Measurements from ENCODE around the gene GDF7.

The GDF7 gene
- 0 to 0.36 (median 0.04) reads per million in 4 experiments for total RNA-seq

DNA sequence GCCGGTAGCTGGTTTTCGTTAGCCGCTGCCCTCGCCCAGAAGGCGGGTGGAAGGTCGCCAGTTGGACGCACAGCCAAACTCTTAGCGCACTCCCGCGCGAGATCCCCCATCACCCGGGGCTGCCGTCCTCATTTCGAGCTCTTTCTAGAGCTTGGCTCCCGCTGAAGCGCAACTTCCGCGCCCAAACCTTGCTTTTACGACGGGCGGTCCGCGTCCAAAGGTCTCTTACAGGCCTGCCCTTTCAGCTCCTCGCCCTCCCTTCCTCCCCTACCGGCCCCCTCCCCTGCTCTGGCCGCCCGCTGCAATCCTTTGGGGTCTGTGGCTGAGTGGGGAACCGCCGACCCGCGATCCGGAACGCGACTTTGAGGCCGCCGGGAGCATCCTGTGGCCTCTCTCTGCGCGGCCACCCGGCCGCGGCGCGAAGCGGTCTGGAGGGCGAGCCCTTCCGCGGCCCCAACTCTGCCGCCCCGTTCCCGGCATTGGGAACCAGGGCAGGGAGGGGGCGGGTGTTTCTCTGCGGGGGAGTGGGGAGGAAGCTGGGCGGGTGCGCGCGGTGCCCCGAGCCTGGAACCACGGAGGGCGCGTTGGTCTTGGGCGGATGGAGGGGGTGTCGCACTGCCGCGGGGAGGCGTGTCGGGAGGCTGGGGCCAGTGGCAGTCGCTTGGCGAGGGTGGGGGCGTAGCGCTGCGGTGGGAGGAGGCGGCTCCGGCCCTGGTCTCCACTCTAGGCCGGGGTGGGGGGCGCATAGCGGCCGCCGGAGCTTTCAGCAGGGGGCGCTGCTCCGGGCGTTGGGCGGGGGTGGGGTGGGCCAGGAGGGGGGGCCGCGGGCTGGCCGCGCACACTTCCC is at the start of gene GDF7:
TSS of gene GDF7 (plus strand) at position 841 of the 847 bp plus-strand sequence. CDS start 96 bp downstream, outside the sequence.
- DNase-seq: no peak

DNA sequence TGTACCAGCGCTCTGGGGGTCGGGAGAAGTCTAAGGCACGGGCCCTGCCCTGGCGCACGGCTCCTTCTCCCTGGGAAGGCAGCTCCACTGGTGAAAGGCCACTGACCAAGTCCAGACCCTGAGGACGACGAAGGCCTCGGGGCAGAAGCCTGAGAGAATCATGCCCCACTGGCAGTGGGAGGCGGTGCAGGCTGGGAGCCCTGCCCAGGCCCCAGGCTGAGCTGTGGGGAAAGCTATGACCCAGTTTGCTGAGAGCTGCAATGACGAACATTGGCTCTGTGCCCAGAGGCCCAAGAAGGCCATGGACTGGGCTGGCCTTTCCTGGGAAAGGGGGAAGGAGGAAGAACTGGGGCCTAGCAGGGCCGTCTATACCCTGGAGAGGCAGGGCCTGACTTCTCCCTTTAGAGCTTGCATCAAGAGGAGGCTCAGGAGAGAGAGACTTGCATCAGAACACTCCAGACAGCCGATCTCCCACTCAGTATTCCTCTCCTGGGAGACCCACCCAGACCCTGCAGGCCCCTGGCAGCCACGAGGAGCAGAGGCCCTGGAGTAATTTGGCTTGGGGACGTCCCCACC is 49.0 kb upstream of the GDF7 start:
- DNase-seq: no peak

DNA sequence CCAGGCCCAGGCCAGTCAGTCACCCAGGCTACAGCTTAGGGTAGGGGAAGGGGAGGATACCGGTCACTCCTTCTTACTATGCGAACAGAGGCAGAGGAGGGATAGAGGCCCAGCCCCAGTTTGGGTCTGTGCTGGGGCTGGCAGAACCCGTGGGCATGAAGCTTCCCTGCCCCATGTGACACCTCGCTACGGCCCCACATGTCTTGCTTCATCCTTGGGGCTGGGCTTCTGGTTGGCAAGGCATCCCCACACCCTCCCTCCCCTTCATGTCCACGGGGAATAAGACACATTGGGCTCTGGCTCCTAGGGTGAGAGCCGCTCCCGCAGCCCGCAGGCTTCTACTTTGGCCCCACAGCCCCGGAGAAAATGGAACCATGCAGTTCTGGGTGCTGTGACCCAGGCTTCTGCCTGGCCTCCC is 48.5 kb upstream of the GDF7 start:
- DNase-seq: no peak

DNA sequence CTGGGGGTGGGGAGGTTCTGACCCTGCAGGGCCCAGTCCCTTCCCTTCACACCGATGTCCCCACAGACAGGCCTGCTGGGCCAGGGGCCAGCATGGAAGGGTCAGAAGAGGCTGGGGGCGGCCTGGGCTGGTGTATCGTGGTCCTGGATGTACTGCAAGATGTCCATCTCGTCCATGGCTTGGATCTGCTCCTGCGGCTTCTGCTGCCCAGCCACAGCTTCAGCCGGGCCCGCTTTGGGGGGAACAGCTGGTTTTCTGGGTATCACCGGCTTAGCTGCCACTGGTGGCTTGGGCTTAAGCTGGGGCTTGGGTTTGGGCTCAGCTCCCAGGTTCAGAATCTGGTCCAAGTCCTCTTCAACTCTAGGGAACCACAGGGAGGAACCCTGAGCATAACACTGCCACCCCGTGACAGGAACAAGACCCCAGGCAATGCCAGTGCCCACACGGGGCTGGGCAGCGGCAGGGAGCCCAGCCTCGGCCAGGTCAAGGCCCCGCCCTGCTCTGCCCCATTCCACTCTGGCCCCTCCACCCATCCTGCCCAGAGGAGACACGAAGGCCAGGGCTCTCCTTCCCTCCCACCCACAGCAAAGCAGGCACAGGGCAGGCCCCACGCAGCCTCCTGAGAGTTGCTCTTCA is 47.9 kb upstream of the GDF7 start:
- no peak for DNase-seq

DNA sequence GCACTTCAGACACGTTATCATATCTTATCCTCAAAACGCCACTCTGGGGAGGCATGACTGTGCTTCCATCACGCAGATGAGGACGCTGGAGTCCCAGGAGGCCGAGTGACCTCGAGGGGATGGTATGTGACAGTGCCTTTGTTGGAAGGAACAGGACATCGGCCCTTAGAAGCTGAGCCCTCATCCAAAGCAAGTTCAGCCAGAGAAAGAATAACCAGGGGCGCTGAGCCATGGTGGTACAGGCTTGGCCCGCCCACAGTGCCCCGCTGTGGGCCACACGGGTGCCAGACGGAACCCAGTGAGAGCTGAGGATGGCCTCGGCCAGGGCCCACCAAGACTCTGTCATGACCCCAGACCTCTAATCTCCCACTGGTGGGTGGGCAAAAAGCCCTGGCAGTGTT is 47.3 kb upstream of the GDF7 start:
- no peak for DNase-seq

DNA sequence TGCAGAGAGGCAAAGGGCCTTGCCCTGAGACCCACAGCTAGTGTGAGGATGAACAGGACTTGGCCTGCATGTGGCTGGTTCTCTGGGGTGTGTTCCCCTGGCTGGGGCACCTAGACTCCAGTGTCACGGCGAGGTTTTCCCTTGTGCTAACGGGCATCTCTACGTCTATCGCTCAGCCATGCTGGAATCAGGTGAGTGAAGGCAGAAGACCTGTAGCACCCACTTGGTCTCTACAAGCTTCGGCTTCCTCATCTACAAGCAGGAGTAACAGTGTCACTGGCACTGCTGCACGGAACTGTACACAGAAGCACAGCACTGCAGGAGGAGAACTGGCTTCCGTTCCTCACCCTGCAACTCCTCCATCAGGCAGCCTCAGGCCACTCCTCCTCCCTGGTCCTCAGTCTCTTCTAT is 46.7 kb upstream of the GDF7 start:
- DNase-seq: no peak

DNA sequence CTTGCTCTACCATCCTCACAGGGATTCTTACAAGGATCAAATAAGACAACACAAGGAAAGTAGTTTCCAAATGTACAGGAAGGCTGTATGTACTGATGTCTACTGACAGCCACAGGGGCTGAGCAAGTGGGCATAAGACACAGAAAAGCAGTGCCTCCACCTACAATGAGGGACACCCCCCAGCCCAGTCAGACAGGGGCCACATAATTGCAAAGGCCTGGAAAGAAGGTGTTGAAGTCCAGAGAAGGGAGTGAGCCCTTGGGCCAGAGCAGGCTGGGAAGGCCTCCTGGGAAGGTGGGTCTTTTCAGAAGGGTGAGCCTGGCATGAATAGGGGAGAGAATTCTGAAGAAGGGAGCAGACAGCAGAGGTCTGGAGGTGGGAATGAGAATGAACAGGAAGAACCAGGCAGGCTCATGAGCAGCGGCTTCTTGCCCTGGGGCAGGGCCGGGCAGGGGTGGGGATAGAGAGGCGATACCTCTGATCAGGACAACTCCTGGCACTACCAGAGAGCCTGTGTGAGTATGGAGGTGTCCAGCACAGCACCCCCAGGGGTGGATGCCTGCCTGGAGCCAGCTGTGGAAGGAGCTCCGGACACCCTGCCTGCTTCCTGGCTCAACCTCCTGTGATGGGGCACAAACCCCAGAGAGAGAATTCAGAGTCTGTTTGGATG is 46.1 kb upstream of the GDF7 start:
- no peak for DNase-seq

DNA sequence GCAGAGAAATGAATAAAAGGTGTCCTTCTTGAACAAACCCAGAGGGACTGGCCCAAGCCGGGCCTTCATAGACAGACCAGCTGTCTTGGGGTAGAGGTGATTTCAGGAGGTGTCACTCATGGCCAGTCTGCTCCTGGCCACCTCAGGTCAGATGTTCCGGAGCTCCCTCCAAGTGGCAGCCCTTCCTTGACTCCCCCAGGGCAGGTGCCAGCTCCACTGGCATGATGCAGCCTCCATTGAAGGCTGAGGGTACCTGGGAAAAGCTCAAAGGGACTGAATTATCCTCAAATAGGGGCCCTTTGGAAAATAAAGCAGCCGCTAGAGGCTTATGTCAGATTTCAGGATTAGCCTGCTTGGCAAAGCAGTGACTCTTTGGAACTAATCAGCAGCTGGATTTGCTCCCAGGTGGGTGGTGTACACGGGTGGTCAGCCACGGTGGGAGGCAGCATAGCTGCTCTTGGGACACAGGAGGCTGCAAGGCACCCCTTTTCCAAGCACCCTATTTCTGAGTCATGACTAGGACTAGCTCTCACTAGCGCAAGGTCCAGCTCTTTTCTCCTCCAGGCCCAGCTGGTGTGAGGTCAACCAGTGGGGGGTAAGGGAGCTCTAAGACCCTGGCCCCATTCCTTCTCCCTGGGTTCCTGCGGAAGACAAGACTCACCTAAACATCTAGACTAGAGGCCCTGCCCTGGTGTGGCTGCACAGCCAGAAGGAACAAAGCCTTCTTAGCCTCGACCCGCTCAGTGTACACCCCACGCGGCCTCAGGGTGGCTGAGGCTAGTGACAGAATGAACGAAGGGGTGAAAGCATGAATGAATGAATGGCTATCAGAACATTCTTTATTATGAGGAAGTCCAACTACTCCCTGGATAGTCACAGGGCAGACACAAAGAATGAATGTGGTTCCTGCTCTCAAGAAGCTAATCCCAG is 45.3 kb upstream of the GDF7 start:
- DNase-seq: no peak

DNA sequence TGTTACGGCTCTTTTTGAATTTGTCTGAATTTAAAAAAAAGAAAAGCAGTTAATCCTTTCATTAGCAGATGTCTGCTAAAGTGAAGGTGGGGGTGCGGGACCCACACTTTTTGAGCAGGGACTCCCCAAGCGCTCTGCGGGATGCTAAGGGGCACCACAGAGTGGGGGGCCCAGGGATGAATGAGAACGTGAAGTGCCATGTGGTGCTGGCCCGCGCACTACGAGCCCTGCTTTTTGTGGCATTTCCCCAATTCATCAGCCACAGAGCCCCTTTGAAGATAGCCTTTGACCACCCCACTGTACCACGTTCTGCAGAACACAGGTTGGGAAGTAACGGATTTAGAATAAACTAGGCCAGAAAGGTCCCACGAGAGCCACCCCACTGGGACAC is 44.7 kb upstream of the GDF7 start:
- DNase-seq: no peak

DNA sequence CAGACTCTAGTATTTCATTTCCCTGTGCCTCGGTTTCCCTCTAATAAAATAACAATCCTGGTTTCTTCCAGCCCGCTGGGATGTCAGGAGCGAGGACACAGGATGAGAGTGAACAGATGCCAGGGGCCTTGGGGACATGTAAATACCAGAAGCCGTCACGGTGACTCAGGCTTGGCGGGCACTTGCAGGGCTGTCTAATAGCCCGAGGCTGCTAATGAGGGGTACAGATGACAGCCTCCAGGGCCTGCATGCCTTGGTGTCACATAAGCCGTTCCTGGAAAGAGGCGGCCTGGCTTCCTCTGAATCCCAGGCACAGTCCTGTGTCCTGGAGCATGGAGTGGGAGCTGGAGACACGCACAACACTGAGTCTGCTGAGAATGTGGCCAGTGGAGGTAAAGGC is 44.2 kb upstream of the GDF7 start:
- DNase-seq: no peak

DNA sequence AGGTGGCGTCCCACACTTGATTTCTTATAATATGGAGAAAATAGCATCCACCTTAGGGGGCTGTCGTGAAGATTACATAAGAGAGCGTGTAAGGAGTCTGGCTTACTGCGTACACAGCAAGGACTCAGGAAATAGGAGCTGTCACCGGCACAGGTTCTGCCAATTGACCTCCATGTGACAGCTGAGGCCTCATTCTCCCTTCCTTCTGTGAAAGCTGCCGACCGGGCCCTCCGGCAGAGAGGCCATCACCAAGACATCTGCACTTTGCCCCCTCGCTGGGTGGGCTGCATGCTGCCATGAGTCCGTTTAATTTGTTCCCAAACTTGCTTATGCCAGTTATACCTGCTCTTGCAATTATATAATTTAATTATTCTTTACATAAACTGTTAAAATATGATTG is 43.7 kb upstream of the GDF7 start:
- no peak for DNase-seq

DNA sequence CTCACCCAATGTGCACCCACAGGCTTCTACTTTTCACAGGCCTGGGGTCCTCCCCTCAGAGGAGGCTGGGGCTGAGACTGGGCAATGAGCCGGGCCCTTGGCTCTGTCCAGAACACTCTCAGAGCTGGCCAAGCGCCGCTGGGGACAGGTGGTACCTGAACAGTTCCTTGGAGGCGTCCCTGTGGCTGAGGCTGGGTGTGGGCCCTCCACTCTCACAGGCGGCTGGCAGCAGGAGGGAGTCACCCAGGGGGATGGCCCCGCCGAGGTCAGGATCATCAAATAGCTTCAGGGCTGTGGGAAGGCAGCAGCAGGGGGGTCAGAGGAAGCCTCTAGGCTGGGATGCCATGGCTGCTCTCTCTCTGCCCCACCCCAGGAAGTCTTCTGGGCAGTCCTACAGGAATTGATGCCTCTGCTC is 43.2 kb upstream of the GDF7 start:
- DNase-seq: no peak

DNA sequence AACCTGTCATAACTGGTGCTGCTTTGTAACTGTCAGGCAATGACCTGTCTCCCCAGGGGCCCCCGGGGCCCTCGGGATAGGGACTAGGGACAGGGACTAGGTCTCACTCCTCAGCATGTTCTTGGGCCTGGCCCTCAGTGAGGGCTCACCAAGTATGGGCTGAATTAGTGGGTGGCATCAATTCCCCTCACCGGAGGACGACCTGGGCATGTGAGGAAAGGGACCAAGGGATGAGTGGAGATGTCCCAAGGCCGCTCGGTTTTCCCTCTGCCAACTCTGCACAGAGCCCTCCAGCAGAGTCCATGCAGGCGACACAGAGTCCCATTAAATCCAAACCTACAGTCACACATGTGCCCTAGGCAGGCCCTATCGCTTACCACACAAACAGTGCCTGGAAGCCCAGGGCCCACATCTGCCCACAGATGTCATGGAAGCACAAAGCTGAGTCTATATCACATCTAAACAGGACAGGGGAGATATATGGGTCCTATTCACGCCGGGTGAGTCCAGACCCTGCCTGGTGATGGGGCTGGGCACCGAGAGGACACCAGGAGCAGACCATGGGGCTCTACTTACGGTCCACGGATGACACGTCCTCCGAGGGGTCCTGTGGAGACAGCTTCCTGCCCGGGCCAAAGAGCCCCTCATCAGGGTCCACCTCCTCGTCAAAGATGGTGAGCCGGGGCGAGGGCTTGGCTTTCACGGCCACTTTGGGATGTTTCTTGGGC is 42.6 kb upstream of the GDF7 start:
- no peak for DNase-seq

DNA sequence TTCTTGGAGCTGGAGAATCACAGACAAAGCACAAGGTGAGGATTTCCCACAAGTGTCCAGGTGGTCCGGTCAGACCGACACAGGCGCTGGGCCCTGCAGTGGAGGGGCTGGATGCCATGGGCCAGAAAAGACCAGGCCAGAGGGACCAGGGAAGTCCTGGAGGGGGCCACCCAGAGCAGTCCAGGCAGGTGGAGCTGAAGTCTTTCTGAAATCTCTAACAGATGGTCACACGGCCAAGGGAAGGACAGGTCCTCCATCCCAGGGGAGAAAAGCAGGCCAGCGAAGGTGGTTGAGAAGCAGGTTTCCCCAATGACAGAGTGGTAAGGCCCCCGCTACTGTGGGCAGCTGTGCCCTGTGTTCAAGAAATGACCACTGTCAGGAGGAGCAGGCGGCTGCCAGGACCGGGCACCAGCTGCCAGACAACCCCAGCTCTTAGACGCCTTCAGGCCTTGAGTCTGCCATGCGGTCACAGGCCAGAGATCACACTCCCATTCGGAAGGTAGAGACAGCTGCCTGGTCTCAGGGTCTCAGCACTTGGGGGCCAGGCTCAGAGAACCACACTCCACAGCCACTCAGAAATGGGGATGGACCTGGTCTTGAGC is 42.0 kb upstream of the GDF7 start:
- DNase-seq: no peak

DNA sequence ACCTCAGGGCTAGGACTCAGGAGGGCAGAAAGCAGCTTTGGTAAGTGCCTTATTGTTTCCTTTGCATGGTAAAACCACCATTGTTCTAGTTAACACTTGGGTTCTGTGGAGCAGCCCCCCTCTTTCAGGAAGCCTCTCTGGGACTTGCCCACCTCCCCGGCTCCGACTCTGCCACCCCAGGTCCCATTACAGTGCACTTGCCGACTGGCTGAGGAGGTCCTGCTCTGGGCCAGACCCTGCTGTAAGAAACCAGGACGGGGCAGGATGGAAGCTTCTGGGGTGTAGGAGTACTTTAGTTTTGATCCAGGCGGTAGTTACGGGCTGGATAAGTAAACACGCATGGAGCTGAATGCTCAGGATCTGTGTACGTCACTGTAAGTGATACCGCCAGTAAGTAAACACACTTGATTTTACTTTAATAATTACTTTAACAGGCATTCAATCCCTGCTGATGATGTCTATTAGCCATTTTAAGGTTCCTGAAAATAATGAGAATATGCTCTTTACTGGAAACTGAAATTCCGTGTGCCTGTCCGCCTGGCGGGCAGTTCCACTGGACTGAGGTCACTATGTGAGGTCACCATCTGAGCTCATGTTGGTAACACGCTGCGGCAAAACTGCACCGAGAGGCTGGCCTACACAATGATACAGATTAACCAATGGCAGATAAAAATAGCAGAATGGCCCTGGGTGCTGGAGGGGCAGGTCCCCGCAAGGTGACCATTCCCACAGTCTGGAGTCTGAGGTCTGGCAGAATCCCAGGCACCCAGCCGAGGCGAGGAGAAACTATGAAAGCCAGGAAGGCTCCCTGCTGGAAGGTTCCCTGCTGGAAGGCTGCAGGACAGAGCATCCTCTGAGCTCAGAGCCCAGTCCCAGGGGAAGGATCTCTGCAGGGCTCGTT is 41.2 kb upstream of the GDF7 start:
- no peak for DNase-seq

DNA sequence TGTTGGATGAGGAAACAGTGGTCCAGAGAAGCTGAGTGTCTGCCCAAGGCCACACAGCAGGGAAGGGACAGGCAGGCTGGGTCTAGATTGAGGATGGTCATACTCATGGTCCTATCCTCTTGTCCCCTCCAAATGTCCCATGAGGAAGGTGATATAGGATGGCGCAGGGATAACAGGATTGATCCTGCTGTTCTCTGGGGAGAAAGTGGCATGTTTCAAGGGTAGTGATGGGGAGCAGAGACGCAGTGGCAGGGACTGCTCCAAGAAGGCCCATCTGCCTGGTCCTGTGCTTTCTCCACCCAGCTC is 40.6 kb upstream of the GDF7 start:
- DNase-seq: no peak

DNA sequence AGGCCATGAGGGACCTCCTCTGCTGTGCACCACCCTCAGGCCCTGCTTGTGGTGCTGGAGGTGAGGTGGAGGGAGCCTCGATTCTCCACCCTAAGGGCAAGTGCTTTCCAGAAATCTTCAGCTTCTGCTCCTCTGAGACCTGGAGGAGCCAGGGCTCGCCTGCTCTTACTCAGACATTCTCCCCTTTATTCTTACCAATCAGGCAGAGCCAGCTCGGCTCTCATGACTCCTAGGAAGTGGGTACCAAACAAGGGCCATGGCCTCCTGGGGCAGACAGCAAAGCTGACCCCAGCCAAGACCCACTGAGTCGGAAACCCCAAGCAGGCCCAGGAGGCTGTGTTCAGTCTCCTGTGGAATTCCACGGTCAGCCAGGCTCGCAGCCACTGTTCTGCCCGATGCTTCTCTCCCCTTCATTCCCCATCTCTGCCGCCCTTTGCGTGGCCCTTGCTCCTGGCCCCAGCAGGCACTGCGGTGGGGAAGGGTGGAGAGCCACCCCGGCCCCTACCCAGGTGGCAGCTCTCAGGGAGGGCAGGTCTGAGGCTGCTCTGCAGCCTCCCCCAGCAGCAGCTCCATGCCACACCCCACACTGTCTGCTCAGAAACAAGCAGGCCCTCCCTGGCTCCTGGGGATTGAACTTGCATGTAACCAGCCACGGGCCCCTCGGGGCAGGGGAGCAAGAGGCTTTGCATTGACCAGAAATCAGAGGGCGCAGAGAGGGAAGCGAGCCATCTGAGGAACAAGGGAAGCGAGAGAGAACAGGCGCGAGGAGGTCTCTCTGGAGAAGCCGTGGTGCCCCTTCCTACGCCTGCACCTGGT is 40.0 kb upstream of the GDF7 start:
- DNase-seq: no peak

DNA sequence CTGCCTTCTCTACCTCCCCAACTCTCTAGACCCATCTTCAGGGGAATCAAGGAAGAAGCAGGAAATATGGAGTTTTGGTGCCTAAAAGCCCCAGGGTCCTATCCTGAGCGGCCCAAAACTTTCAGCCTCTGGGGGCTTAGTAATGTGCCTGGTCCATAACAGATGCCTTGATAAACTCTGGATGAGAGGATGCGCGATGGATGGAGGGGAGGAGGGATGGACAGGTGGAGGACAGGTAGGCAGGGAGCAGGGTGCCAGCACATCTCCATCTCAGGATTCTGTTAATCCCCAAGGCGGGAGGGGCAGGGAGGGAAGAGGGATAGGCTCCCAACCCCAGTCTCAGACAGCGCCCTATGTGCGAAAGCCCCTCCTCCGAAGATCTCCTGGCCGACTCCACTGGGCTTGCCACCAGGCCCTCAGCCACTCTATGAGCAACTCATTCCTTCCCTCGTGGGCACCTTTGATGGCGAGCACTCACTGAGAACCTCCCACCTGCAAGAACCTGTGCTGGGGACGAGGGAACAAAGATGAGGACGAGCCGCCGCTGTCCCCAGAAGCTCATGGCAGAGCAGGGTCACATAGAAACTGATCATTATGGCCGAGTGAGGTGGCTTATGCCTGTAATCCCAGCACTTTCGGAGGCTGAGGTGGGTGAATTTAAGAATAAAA is 39.1 kb upstream of the GDF7 start:
- DNase-seq: no peak

DNA sequence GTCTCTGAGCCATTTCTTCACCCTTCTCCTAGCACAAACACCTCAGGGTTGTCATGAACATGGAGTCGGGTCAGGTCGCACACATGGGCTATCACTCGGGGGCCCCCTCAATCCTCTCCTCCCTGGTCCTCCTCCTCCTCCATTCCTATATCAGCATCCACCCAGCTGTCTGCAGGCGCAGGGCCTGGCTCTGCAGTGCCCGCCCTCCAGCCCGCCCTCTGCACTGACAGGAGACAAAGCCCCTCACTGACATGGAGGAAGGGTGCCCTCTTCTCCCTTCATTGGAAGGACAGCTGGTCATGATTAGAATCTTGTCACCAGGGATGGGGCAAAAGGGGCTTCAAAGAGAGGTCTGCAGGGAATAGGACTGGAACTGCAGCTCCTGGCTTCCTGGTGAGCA is 37.8 kb upstream of the GDF7 start:
- DNase-seq: no peak
